ENCODE data around the gene ATP8B4. TPM values are rescaled to one million over a fixed set of nuclear protein-coding genes. Genes with fewer than 3 reads are reported as not detected.

ATP8B4 gene
- polyA plus RNA-seq, 1 of the 3 experiments (the other 2 are of a cell fraction), result 0.03 TPM

DNA sequence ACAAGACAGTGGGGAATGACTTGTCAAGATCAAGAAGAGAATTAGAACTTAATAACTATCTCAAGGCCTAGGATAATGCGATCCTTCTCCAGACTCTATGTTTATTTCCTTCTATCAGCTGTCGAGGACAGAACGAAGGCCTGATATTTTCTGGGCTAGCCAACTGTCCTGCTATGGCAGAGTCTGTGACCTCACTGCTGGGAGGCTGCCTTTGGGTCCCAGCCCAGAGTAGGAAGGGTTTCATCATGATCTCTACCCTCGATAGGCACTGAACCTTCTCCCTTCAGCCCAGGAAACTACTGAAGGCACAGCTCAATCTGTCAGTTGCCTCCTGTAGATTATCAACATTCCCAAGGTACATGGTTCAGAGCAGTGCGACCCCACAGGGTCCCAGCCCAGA, 237.2 kb downstream of the ATP8B4 start (continued):
- TF ChIP-seq USF1 (IDR thresholded peaks at IDR 0.05; ENCODE audit: borderline replicate concordance, low read depth) (no peak), RXRA (IDR thresholded peaks at IDR 0.05; ENCODE audit: borderline replicate concordance, low read depth) (no peak), MXI1 (IDR thresholded peaks at IDR 0.05; ENCODE audit: low read depth, low read length) (no peak), JUND (IDR thresholded peaks at IDR 0.05) (no peak), SMC3 (IDR thresholded peaks at IDR 0.05; ENCODE audit: low read depth, low read length) (no peak), TEAD4 (IDR thresholded peaks at IDR 0.05; ENCODE audit: borderline replicate concordance, insufficient read depth) (no peak), FOXJ3 (CRISPR knock-in tag; IDR thresholded peaks at IDR 0.05) (no peak)

- Histone ChIP-seq H4K20me1 (ENCODE audit: insufficient read depth) (no peaks in the 10 kb centered on the region), H3F3A (replicated peaks; ENCODE audit: insufficient read depth) (no peaks in the 10 kb centered on the region), H3K27ac (ENCODE audit: low read depth in 2 of 2, low read length in 1 of 2) (no peak overlapping the region), H3K27me3 (ENCODE audit: insufficient read depth) (no peaks in the 10 kb centered on the region), H3K4me1 (ENCODE audit: control insufficient read depth in 1 of 2, insufficient read depth in 2 of 2, low read depth in 1 of 2, low read length in 1 of 2) (no peaks in the 10 kb centered on the region), H3K4me2 (no peak overlapping the region), H3K9ac (no peak overlapping the region), H3K9me3 (no peaks in the 10 kb centered on the region), H3K4me3 (ENCODE audit: low read depth in 2 of 2, low read length in 1 of 2) (no peak overlapping the region), H3K36me3 (replicated peaks in 1 of 2; ENCODE audit: control insufficient read depth in 1 of 2, insufficient read depth in 2 of 2, low read length in 1 of 2) (no peaks in the 10 kb centered on the region), H3K9me2 (no peaks in the 10 kb centered on the region), H2AFZ (ENCODE audit: low read depth) (no peak overlapping the region), H3K79me2 (ENCODE audit: insufficient read depth) (no peaks in the 10 kb centered on the region)
- WGBS (ENCODE audit: low lambda C conversion rate), result 24% methylated on average over 3 of the region's 3 CpGs
- ChIA-PET CTCF (interaction anchor here (0.6 to 1.3 kb wide), 2 partner anchors 122 to 343 kb away, joined by 3 read pairs; no protein-coding TSS in a partner anchor), POLR2A (no interaction called here)
- no peak for DNase-seq
- TF ChIP-seq SMC3 (IDR thresholded peaks at IDR 0.05; ENCODE audit: low read depth, low read length) (no peak), MEF2A (IDR thresholded peaks at IDR 0.05; ENCODE audit: borderline replicate concordance, low read depth) (no peak), CHD2 (IDR thresholded peaks at IDR 0.05; ENCODE audit: low read length, partially characterized antibody) (no peak)
These were observed 237.6 kb downstream of the ATP8B4 start for GRCh38 chr15:49881433-49881832.

- H3K79me2 ChIP-seq (ENCODE audit: insufficient read depth), result no peaks in the 10 kb centered on the region
- no peak overlapping the region for H3K4me2 ChIP-seq
- DNase-seq, result no peak
- ChIA-PET POLR2A (no interaction called here), CTCF (no interaction called here)
- H3K9ac ChIP-seq, result no peak overlapping the region
- no peaks in the 10 kb centered on the region for H3K9me2 ChIP-seq
- no peaks in the 10 kb centered on the region for H3K9me3 ChIP-seq
- no peaks in the 10 kb centered on the region for H3K4me1 ChIP-seq (ENCODE audit: control insufficient read depth in 1 of 2, insufficient read depth in 2 of 2, low read depth in 1 of 2, low read length in 1 of 2)
- H3K4me3 ChIP-seq (ENCODE audit: low read depth in 2 of 2, low read length in 1 of 2), result no peak overlapping the region
- no peaks in the 10 kb centered on the region for H3K27me3 ChIP-seq (ENCODE audit: insufficient read depth)
- 60% methylated on average over 5 of the region's 5 CpGs for WGBS (ENCODE audit: low lambda C conversion rate)
- TF ChIP-seq EZH2phosphoT487 (IDR thresholded peaks at IDR 0.05; ENCODE audit: borderline replicate concordance, low read depth), result no peak
- TF ChIP-seq SIN3A (IDR thresholded peaks at IDR 0.05; ENCODE audit: borderline replicate concordance, low read depth, low read length), result no peak
- no peak for TF ChIP-seq CHD2 (IDR thresholded peaks at IDR 0.05; ENCODE audit: low read length, partially characterized antibody)
- TF ChIP-seq EP300 (IDR thresholded peaks at IDR 0.05; ENCODE audit: borderline replicate concordance in 1 of 2, low read depth in 1 of 2, low read length in 1 of 2), result no peak
- TF ChIP-seq NRF1 (IDR thresholded peaks at IDR 0.05; ENCODE audit: low read depth, low read length), result no peak
- TF ChIP-seq RXRA (IDR thresholded peaks at IDR 0.05; ENCODE audit: borderline replicate concordance, low read depth), result no peak
- TF ChIP-seq, protein P1, sequence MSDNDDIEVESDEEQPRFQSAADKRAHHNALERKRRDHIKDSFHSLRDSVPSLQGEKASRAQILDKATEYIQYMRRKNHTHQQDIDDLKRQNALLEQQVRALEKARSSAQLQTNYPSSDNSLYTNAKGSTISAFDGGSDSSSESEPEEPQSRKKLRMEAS (IDR thresholded peaks at IDR 0.05; ENCODE audit: low read depth), result no peak
- no peak for TF ChIP-seq USF1 (IDR thresholded peaks at IDR 0.05; ENCODE audit: borderline replicate concordance, low read depth)
- no peak for TF ChIP-seq POLR2AphosphoS5 (IDR thresholded peaks at IDR 0.05; ENCODE audit: low read depth, low read length)
- TF ChIP-seq FOXM1 (IDR thresholded peaks at IDR 0.05; ENCODE audit: low read depth), result no peak
- no peak for TF ChIP-seq FOXJ3 (CRISPR knock-in tag; IDR thresholded peaks at IDR 0.05)
- no peak for TF ChIP-seq ELF1 (IDR thresholded peaks at IDR 0.05)
- TF ChIP-seq, protein P2, sequence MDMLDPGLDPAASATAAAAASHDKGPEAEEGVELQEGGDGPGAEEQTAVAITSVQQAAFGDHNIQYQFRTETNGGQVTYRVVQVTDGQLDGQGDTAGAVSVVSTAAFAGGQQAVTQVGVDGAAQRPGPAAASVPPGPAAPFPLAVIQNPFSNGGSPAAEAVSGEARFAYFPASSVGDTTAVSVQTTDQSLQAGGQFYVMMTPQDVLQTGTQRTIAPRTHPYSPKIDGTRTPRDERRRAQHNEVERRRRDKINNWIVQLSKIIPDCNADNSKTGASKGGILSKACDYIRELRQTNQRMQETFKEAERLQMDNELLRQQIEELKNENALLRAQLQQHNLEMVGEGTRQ (IDR thresholded peaks at IDR 0.05; ENCODE audit: borderline replicate concordance, low read depth, low read length), result no peak
- no peak overlapping the region for H2AFZ ChIP-seq (ENCODE audit: low read depth)
- H3K27ac ChIP-seq (ENCODE audit: low read depth in 2 of 2, low read length in 1 of 2), result no peak overlapping the region
- H3F3A ChIP-seq (replicated peaks; ENCODE audit: insufficient read depth), result no peaks in the 10 kb centered on the region
- H4K20me1 ChIP-seq (ENCODE audit: insufficient read depth), result no peaks in the 10 kb centered on the region
- H3K36me3 ChIP-seq (replicated peaks in 1 of 2; ENCODE audit: control insufficient read depth in 1 of 2, insufficient read depth in 2 of 2, low read length in 1 of 2), result no peaks in the 10 kb centered on the region
These were observed 241.0 kb downstream of the ATP8B4 start for GRCh38 chr15:49877873-49878521.

Measured in SK-N-SH (cell line).